TTC549 (cell line): ENCODE results near the gene PDE10A.
"Not testable (repeated sequence)": the region's sequence is repeated elsewhere in the genome, so short reads cannot be mapped to it uniquely, and the experiment has no call there.

Source experiments
- FAIRE-seq: peaks from 2 replicates; lab custom pipeline; 2012; peaks lifted over from hg19 to GRCh38; lab: Jason Lieb, UNC

PDE10A gene

GRCh38 chr6:165468340-165469235 lies 194.5 kb downstream of the PDE10A start:
- FAIRE-seq = no peak

DNA sequence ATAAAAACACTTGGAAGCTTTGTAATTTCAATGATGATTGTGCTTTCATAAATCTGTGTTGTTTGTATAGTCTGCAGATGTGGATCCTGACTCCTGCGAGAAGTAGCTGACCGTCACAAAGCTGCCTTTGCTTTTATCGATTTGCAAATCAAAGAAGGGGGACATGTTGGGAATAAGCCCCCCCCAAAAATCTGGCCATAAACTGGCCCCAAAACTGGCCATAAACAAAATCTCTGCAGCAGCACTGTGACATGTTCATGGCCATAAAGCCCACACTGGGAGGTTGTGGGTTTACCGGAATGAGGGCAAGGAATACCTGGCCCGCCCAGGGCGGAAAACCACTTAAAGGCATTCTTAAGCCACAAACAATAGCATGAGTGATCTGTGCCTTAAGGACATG lies 199.5 kb downstream of the PDE10A start:
- not testable (repeated sequence) for FAIRE-seq

DNA sequence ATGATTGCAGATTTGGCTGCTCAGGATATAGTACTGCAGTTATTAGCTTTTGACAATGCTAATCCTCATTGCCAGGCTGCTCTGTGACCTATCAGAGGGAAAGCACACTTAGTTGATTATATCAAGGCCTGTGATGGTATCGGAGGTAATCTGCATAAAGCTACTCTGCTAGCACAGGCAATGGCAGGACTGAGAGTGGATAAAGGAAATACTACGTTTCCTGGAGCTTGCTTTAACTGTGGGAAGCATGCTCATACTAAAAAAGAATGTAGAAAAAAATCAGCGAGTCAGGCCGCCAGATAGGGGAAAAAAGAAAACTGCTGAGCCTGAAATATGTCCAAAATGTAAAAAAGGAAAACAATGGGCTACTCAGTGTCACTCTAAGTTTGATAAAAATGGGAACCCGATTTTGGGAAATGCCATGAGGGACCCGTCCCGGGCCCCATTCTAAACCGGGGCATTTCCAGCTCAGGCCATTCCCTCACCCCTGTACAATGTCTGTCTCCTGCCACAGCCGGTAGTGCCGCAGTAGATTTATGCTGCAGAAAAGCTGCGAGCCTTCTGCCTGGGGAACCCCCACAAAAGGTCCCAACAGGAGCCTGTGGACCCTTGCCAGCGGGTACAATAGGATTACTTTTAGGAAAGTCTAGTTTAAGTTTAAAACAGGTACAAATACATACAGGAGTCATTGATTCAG lies 203.3 kb downstream of the PDE10A start:
- not testable (repeated sequence) for FAIRE-seq

DNA sequence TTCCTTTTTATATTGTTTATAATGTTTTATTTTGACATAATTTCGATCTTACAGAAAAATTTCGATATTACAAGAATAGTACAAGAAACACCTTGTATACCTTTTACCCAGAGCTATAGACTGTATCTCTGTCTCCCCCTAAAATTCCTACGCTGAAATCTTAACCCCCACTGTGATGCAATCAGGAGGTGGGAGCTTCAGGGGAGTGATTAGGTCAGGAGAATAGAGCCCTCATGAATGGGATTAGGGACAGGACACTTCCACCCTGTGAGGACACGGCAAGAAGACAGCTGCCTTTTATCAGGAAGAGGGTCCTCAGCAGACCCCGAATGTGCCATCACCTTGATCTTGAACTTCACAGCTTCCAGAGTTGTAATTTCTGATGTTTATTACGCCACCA lies 204.9 kb downstream of the PDE10A start:
- no peak for FAIRE-seq

DNA sequence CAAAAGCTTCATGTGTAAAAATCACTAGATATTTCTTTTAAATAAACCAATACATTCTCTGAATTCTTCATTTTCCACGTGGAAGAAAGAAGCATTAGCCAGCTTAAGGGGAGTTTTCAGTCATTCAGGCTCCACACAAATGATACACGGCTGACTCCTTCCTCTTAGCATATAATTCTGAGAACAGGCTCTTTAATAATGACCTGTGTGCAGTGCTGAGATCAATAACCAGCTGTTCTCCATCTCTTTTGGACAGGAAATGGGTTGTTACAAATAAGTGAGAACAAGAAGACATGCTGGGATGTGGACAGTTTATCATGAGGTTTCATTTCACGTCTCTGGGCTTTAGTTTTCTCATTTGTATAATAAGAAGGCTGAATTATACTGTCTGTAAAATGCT lies 206.8 kb downstream of the PDE10A start:
- no peak for FAIRE-seq

DNA sequence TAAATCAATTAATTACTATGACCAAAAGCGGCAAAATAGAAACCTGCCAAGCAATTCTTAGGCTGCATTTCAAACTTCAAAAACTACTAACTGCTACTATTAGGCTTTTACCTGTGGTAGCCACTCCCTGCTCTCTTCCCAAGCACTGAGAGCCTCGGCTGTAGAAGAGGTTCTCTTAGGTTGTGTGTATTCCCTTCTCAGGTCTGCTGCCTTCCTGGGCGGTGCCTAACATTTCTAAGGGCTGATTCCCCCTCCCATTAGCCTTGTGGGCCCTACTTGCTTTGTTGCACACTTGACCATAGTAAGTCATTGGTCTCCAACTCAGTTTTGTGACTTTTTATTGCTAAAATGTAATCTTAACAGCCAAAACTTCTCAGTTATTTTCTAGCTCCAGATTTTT lies 207.6 kb downstream of the PDE10A start:
- no peak for FAIRE-seq

DNA sequence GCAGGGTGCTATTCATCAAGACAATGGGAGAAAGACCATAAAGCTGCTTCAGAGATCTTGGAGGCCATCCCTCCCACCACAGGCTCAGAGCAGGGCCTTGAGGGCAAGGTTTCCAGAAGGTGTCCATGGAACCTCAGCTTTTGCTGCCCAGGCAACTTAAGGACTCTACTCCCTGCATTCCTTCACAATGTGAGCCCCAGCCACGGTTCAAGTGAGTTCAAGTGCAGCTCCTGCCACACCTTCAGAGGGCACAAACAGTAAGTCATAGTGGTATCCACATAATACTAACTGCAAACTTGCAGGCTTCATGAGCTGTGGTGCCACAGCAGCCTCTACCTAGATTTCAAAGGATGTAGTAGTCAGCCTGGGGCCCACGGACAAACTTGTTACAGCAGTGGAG lies 209.6 kb downstream of the PDE10A start:
- no peak for FAIRE-seq

DNA sequence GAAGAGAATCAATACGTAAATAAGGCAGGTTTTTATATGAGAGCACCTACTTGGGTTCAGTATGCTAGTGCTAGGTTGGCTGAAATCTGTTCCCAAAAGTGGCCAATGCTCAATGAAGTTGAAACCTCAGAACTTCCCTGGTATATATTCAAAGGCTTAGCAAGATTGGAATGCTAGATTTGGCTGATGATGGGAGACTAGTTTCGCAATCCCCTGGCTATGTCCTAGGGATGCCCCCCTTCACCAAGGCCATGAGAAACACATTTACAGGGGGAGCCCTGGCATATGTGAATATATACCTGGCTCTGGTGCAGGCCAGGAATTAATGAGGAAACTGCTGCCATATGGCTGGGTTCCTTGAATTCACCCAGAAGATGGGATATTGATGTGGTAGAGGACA lies 211.2 kb downstream of the PDE10A start:
- FAIRE-seq = no peak

- FAIRE-seq = no peak
Observed at GRCh38 chr6:165448210-165448609, 214.8 kb downstream of the PDE10A start.

DNA sequence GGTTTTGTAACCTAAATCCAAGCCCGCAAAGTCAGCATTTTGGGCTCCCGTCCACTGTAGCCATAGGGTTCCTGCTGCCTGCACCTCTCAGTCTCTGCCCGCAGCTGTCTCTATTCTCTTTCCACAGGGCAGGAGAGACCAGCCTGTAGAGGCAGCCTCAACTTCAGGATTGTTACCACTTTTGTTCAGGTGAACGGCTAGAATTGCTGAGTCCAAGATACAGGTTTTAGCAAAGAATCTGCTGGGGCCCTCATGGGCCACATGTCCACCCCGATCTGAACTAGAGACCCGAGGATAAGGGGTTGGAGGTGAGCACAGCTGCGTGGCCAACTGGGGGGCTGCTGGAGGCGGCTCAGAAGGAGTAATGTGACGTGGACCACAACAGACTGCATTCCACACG lies 215.9 kb downstream of the PDE10A start:
- FAIRE-seq = no peak

- FAIRE-seq = no peak
Observed at GRCh38 chr6:165446331-165446730, 216.7 kb downstream of the PDE10A start.

DNA sequence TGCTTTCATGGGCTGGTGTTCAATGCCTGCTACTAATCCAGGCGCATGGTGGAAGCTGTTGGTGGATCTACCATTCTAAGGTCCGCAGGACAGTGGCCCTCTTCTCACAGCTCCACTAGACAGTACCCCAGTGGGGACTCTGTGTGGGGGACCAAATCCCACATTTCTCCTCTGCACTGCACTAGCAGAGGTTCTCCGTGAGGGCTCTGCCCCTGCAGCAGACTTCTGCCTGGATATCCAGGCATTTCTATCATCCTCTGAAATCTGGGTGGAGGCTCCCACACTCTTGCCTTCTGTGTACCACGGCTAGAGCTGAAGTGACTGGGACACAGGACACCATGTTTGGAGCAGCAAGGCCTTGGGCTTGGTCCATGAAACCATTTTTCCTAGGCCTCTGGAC lies 219.6 kb downstream of the PDE10A start:
- FAIRE-seq = no peak

DNA sequence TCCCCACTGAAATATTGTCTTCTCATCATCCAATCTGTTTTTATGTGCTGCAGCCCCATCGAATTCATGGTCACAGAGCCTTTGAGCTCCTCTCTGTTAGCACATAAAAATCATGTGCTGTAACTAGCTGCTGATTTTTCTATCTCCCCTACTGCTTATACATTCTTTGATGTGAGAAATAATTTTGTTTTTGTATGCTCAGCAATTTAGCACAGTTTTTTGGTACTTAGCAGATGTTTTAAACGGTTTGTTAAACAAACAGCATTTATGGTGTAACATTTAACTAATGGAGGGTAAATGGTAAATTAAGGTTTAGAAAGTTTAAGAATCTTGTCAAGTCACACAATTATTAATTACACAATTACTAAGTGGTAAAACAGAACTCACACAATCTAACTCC lies 221.9 kb downstream of the PDE10A start:
- FAIRE-seq = no peak

GRCh38 chr6:165439928-165440554 lies 223.0 kb downstream of the PDE10A start:
- FAIRE-seq = peak; percentile 76

DNA sequence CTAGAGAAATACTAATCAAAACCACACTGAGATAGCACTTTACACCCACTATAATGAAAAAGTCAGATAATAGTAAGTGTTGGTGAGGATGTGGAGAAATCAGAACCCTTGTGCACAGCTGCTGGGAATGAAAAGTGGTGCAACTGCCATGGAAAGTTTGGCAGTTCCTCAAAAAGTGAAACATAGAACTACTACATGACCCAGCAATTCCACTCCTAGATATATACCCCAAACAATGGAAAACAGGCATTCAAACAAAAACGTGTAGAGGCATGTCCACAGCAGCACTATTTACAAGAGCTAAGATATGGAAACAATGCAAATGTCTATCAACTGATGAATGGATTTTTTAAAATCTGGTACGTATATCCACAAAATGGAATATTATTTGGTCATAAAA lies 236.1 kb downstream of the PDE10A start:
- no peak for FAIRE-seq

GRCh38 chr6:165422192-165422591 lies 240.8 kb downstream of the PDE10A start:
- no peak for FAIRE-seq

DNA sequence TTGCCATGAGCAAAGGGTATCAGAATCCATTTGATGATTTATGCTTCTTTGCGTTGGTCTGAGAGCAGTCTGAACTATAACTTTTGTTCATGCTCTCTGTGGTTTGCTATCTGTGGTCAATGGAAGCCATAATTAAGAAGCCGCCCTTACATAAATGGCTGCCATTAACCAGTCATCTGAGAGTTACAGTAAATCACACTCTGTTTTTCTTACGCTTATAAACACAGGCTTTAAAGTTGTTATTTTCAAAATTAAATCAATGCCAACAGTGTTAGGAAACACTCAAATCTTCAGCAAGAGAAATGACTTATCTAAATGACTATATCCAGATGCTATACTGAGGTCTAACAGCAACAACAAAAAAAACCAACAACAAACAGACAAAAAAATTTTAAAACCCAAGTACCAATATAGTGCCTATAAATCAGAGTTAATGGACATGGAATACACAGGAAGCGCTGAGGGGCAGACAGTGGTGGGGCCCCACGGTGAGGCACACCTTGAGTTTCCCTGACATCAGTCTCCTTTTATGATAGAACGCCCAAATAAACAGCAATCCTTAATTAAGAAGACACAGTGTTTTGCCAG lies 245.7 kb downstream of the PDE10A start:
- no peak for FAIRE-seq

- FAIRE-seq = no peak
Observed at GRCh38 chr6:165404697-165405096, 258.3 kb downstream of the PDE10A start.

DNA sequence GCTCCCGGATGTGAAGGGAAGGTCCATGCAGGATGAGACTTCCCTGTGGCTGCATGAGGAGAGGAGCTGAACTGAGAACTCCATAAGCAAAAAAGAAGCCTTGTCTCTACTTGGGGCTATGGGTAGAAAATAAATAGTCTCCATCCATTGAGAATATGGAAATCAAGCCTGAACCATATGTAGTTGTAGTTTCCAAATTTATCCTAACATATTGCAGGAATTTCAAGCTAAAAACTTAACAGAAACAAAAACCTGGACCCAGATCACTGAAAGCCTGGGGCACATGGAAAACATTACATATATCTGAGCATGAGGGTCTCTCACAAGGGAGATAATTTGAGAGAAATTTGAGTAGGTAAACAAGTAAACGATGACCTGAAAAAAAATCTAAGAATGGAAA lies 258.7 kb downstream of the PDE10A start:
- no peak for FAIRE-seq

GRCh38 chr6:165403006-165403595 lies 259.9 kb downstream of the PDE10A start:
- no peak for FAIRE-seq

DNA sequence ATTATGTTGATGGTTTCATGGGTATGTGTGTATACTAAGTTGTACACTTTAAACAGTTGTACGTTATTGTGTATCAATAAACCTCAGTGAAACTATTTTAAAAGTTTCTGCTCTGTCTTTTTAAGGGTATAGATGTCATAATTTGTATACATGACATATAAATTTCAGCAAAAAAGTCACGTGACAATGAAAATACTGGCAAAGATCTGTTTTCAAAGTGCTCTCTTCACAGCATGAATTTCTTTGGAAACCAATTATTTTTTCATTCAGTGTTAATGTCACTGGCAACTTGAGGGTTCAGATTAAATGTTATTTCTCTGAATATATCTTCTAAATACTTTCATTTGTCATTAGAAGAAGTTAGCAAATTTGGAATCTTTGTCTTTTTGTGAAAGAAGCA lies 261.9 kb downstream of the PDE10A start:
- no peak for FAIRE-seq

DNA sequence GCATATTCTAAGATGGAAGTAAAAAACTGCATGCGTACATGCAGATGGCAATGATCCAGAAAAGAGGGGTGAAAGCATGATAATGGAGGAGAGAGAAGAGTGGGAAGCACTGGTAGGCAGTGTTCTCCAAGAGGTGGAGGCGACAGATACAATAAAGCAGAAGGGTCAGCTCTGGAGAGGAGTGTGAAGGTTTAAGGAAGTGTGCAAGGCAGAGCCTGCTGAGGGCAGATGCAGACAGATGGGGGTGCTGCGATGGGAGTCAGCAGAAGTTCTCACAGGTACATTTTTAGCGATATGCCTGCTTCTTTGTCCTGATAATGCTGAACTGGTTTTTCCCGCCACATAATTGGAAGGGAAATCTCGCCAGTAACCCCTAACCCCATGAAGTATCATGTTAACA lies 272.6 kb downstream of the PDE10A start:
- no peak for FAIRE-seq

- FAIRE-seq = no peak
Observed at GRCh38 chr6:165389534-165389933, 273.5 kb downstream of the PDE10A start.
